ENCODE data around the gene RTF1. TPM values are rescaled to one million over a fixed set of nuclear protein-coding genes. Genes with fewer than 3 reads are reported as not detected.

RTF1 gene
- polyA plus RNA-seq, 2 of the 4 experiments (the other 2 are of a cell fraction) = 21.1 to 22.8 TPM

GRCh38 chr15:41417418-41418195 lies 712 bp downstream of the RTF1 start:
- POLR2A ChIA-PET = no interaction called here
- peak overlapping the region; percentile 86 for H3K4me3 ChIP-seq
- CTCF ChIA-PET = no interaction called here
- FAIRE-seq (no peak), ATAC-seq (peak; percentile 69 to 70), DNase-seq (ENCODE audit: low read depth in 1 of 2, low spot score in 1 of 2) (peak; percentile 16 to 17)
- peaks cover 13% of the 10 kb centered on the region; the same call in 2 of the 3 replicates for H3K4me1 ChIP-seq
- H3K9me3 ChIP-seq = no peaks in the 10 kb centered on the region
- WGBS (ENCODE audit: missing lambda C conversion rate) = 4% methylated on average over 16 of the region's 37 CpGs
- TF ChIP-seq EP300 (IDR thresholded peaks at IDR 0.05) (no peak), EHF (CRISPR knock-in tag; IDR thresholded peaks at IDR 0.05) (no peak), E2F6 (IDR thresholded peaks at IDR 0.05; ENCODE audit: borderline replicate concordance, low read depth) (0 out of 2 replicates have a peak, but pooled peaks have one; percentile 22)
- H3K4me2 ChIP-seq = peak overlapping the region; percentile 91
- H3K27ac ChIP-seq = peak overlapping the region; percentile 84 to 95

- H3K9me3 ChIP-seq = no peaks in the 10 kb centered on the region
- DNase-seq (ENCODE audit: low read depth in 1 of 2, low spot score in 1 of 2) = no peak
- H3K4me3 ChIP-seq = no peak overlapping the region
- POLR2A ChIA-PET = no interaction called here
- no peak for FAIRE-seq
- no peak for TF ChIP-seq USF2 (IDR thresholded peaks at IDR 0.05)
- TF ChIP-seq NFE2L2 (conservative IDR thresholded peaks at IDR 0.05; ENCODE audit: low read length) = no peak
- no peak for TF ChIP-seq CBX8 (IDR thresholded peaks at IDR 0.05)
- TF ChIP-seq CEBPB (IDR thresholded peaks at IDR 0.05) = no peak
- TF ChIP-seq HOXA7 (CRISPR knock-in tag; IDR thresholded peaks at IDR 0.05) = no peak
- no peak for TF ChIP-seq FOXS1 (CRISPR knock-in tag; IDR thresholded peaks at IDR 0.05)
- no peak for TF ChIP-seq ELK1 (IDR thresholded peaks at IDR 0.05; ENCODE audit: low read depth, low read length)
- no peak for TF ChIP-seq EP300 (IDR thresholded peaks at IDR 0.05)
- no peak for TF ChIP-seq HES2 (IDR thresholded peaks at IDR 0.05)
- TF ChIP-seq CBX2 (IDR thresholded peaks at IDR 0.05; ENCODE audit: borderline replicate concordance, low read depth) = no peak
- no peak for TF ChIP-seq JUNB (IDR thresholded peaks at IDR 0.05)
- no peak for TF ChIP-seq HOXB13 (CRISPR knock-in tag; IDR thresholded peaks at IDR 0.05; ENCODE audit: low read depth)
- no peak for TF ChIP-seq HDAC2 (IDR thresholded peaks at IDR 0.05)
- no peak for TF ChIP-seq BHLHE40 (IDR thresholded peaks at IDR 0.05; ENCODE audit: low read depth, low read length)
- TF ChIP-seq ZFP36 (IDR thresholded peaks at IDR 0.05; ENCODE audit: borderline replicate concordance, partially characterized antibody) = no peak
- TF ChIP-seq TP53 (CRISPR knock-in tag; IDR thresholded peaks at IDR 0.05) = no peak
- no peak for TF ChIP-seq MAFK (IDR thresholded peaks at IDR 0.05; ENCODE audit: partially characterized antibody)
- TF ChIP-seq TFCP2L1 (CRISPR knock-in tag; IDR thresholded peaks at IDR 0.05) = no peak
- TF ChIP-seq CTCF (IDR thresholded peaks at IDR 0.05) = no peak
- no peak overlapping the region for H3K4me2 ChIP-seq
- WGBS (ENCODE audit: missing lambda C conversion rate) = 98% methylated on average over 7 of the region's 7 CpGs
- no peaks in the 10 kb centered on the region for H3K4me1 ChIP-seq
- H3K27ac ChIP-seq = no peak overlapping the region
- ATAC-seq = no peak
- CTCF ChIA-PET = no interaction called here
These were observed 7.2 kb downstream of the RTF1 start for GRCh38 chr15:41423979-41424659.

All from A549 (cell line).